ENCODE results near the gene ALDH16A1.
"Not testable (repeated sequence)": the region's sequence is repeated elsewhere in the genome, so short reads cannot be mapped to it uniquely, and the experiment has no call there.

ALDH16A1 gene

DNA sequence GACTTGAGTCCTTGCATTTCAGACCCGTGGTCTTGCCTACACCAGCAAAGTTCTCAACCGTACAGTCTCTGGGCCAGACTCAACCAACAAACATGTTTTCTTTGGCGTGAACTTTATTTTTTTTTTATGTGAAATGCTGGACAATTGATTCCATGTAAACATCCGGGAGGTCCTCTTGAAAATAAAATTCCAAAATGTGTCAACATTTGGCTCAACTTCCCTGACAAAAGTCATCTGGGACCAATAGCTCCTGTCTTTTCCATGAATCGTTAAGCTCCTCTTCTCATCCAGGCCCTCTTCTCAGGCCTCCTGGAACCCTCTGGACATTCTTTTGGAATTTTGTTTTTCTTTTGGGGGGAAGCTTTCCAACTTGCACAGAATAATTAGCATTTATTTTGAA lies 2.7 kb downstream of the ALDH16A1 start:
- Histone ChIP-seq H3K27ac (ENCODE audit: low read depth, low read length) (no peak overlapping the region), H3K27me3 (ENCODE audit: control insufficient read depth, insufficient read depth, low read length) (no peaks in the 10 kb centered on the region), H3K36me3 (ENCODE audit: control insufficient read depth, insufficient read depth, low read length) (peaks cover 4% of the 10 kb centered on the region), H3K9me3 (ENCODE audit: control insufficient read depth, insufficient read depth, low read depth, low read length) (no peaks in the 10 kb centered on the region), H3K4me3 (ENCODE audit: low read depth, low read length) (no peak overlapping the region), H3K4me1 (ENCODE audit: control insufficient read depth, insufficient read depth, low read length) (0 out of 2 replicates have a peak, but pooled peaks cover 3% of the 10 kb centered on the region), H3K9ac (ENCODE audit: low read length) (no peak overlapping the region)

DNA sequence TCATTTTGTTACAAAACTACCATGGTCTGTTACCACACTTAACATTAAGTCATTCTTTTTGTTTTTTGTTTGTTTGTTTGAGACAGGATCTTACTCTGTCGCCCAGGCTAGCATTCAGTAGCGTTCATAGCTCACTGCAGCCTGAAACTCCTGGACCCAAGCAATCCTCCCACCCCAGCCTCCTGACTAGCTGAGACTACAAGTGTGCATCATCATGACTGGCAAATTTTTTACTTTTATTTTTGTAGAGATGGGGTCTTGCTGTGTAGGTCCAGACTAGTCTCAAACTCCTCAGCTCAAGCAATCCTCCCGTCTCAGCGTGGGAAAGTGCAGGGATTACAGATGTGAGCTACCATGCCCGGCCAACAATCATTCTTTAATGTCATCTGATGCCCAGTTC lies 3.3 kb downstream of the ALDH16A1 start:
- no peaks in the 10 kb centered on the region for H3K27me3 ChIP-seq (ENCODE audit: control insufficient read depth, insufficient read depth, low read length)
- 0 out of 2 replicates have a peak, but pooled peaks cover 3% of the 10 kb centered on the region for H3K4me1 ChIP-seq (ENCODE audit: control insufficient read depth, insufficient read depth, low read length)
- no peak overlapping the region for H3K4me3 ChIP-seq (ENCODE audit: low read depth, low read length)
- H3K27ac ChIP-seq (ENCODE audit: low read depth, low read length) = no peak overlapping the region
- no peak overlapping the region for H3K9ac ChIP-seq (ENCODE audit: low read length)
- H3K9me3 ChIP-seq (ENCODE audit: control insufficient read depth, insufficient read depth, low read depth, low read length) = no peaks in the 10 kb centered on the region
- peaks cover 4% of the 10 kb centered on the region for H3K36me3 ChIP-seq (ENCODE audit: control insufficient read depth, insufficient read depth, low read length)

DNA sequence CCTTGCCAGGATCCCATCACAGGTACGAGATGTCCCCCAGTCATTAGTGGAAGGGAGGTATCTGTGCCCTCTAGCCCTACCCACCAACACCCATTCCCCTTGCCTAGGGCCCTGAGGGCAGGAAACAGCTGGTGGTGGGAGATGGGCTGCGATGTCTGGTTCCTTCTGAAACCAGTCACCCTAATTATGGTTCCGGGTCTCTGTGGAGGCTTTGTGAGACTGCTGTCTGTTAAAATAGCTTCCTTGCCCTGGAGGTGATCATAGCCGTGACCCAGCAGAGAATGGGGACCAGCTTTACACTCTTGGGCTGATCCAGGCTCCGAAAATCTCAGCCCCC lies 5.5 kb downstream of the ALDH16A1 start:
- H3K27me3 ChIP-seq (ENCODE audit: control insufficient read depth, insufficient read depth, low read length) = no peaks in the 10 kb centered on the region
- H3K9ac ChIP-seq (ENCODE audit: low read length) = no peak overlapping the region
- H3K27ac ChIP-seq (ENCODE audit: low read depth, low read length) = no peak overlapping the region
- no peaks in the 10 kb centered on the region for H3K9me3 ChIP-seq (ENCODE audit: control insufficient read depth, insufficient read depth, low read depth, low read length)
- no peak overlapping the region for H3K4me3 ChIP-seq (ENCODE audit: low read depth, low read length)
- H3K4me1 ChIP-seq (ENCODE audit: control insufficient read depth, insufficient read depth, low read length) = 0 out of 2 replicates have a peak, but pooled peaks cover 3% of the 10 kb centered on the region
- H3K36me3 ChIP-seq (ENCODE audit: control insufficient read depth, insufficient read depth, low read length) = peaks cover 8% of the 10 kb centered on the region

DNA sequence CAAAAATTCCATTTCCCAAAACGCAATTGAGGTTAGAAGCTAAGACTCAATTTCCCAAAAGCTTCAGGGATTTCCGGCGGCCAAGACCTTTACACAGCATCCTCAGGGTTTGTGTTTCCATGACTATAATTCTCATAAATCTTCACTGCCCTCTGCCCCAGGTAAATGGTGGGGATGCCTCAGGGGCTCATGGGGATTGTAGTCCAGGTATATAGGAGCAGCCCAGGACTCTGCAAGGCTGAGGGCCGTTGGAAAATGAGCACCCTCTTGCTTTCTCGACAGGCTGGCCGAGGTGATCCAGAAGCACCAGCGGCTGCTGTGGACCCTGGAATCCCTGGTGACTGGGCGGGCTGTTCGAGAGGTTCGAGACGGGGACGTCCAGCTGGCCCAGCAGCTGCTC lies 6.4 kb downstream of the ALDH16A1 start:
- Histone ChIP-seq H3K36me3 (ENCODE audit: control insufficient read depth, insufficient read depth, low read length) (peaks cover 15% of the 10 kb centered on the region), H3K9ac (ENCODE audit: low read length) (no peak overlapping the region)

DNA sequence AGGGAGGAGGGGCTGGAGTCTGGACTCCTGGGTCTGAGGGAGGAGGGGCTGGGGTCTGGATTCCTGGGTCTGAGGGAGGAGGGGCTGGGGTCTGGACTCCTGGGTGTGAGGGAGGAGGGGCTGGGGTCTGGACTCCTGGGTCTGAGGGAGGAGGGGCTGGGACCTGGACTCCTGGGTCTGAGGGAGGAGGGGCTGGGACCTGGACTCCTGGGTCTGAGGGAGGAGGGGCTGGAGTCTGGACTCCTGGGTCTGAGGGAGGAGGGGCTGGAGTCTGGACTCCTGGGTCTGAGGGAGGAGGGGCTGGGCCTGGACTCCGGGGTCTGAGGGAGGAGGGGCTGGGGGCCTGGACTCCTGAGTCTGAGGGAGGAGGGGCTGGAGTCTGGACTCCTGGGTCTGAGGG lies 8.1 kb downstream of the ALDH16A1 start:
- H3K36me3 ChIP-seq (ENCODE audit: control insufficient read depth, insufficient read depth, low read length) = peaks cover 24% of the 10 kb centered on the region

More for the DNA sequence above, 6.4 kb downstream of the ALDH16A1 start:
- H3K9me3 ChIP-seq (ENCODE audit: control insufficient read depth, insufficient read depth, low read depth, low read length) = no peaks in the 10 kb centered on the region
- H3K4me1 ChIP-seq (ENCODE audit: control insufficient read depth, insufficient read depth, low read length) = no peaks in the 10 kb centered on the region
- H3K4me3 ChIP-seq (ENCODE audit: low read depth, low read length) = no peak overlapping the region
- H3K27me3 ChIP-seq (ENCODE audit: control insufficient read depth, insufficient read depth, low read length) = no peaks in the 10 kb centered on the region
- H3K27ac ChIP-seq (ENCODE audit: low read depth, low read length) = no peak overlapping the region

DNA sequence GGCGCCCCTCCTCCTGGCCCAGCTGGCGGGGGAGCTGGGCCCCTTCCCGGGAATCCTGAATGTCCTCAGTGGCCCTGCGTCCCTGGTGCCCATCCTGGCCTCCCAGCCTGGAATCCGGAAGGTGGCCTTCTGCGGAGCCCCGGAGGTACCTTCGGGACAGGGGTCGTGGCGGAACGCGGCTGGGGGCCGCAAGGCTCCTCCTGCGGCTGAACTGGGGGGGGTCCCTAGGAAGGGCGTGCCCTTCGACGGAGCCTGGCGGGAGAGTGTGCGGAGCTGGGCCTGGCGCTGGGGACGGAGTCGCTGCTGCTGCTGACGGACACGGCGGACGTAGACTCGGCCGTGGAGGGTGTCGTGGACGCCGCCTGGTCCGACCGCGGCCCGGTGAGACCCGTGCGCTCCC lies 8.6 kb downstream of the ALDH16A1 start:
- Histone ChIP-seq H3K4me3 (ENCODE audit: low read depth, low read length) (no peak overlapping the region), H3K4me1 (ENCODE audit: control insufficient read depth, insufficient read depth, low read length) (no peaks in the 10 kb centered on the region), H3K27me3 (ENCODE audit: control insufficient read depth, insufficient read depth, low read length) (no peaks in the 10 kb centered on the region), H3K9me3 (ENCODE audit: control insufficient read depth, insufficient read depth, low read depth, low read length) (no peaks in the 10 kb centered on the region), H3K36me3 (ENCODE audit: control insufficient read depth, insufficient read depth, low read length) (peaks cover 27% of the 10 kb centered on the region), H3K27ac (ENCODE audit: low read depth, low read length) (no peak overlapping the region), H3K9ac (ENCODE audit: low read length) (no peak overlapping the region)

More for the DNA sequence above, 8.1 kb downstream of the ALDH16A1 start:
- not testable (repeated sequence) for H3K4me1 ChIP-seq (ENCODE audit: control insufficient read depth, insufficient read depth, low read length); H3K4me3 ChIP-seq (ENCODE audit: low read depth, low read length); H3K9ac ChIP-seq (ENCODE audit: low read length); H3K27me3 ChIP-seq (ENCODE audit: control insufficient read depth, insufficient read depth, low read length); H3K27ac ChIP-seq (ENCODE audit: low read depth, low read length); H3K9me3 ChIP-seq (ENCODE audit: control insufficient read depth, insufficient read depth, low read depth, low read length)

DNA sequence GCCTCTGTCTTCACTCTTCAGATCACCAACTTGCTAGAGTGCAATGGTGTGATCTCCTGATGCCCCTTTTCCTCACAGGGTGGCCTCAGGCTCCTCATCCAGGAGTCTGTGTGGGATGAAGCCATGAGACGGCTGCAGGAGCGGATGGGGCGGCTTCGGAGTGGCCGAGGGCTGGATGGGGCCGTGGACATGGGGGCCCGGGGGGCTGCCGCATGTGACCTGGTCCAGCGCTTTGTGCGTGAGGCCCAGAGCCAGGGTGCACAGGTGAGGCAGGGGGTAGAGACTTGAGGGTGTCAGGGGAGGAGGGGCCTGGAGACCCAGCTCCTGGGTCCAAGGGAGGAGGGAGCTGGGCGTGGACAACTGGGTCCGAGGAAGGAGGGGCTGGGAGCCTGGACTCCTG lies 9.5 kb downstream of the ALDH16A1 start:
- Histone ChIP-seq H3K36me3 (ENCODE audit: control insufficient read depth, insufficient read depth, low read length) (peaks cover 27% of the 10 kb centered on the region), H3K9ac (ENCODE audit: low read length) (no peak overlapping the region), H3K27ac (ENCODE audit: low read depth, low read length) (no peak overlapping the region), H3K27me3 (ENCODE audit: control insufficient read depth, insufficient read depth, low read length) (no peaks in the 10 kb centered on the region), H3K4me1 (ENCODE audit: control insufficient read depth, insufficient read depth, low read length) (no peaks in the 10 kb centered on the region), H3K4me3 (ENCODE audit: low read depth, low read length) (no peak overlapping the region), H3K9me3 (ENCODE audit: control insufficient read depth, insufficient read depth, low read depth, low read length) (no peaks in the 10 kb centered on the region)

DNA sequence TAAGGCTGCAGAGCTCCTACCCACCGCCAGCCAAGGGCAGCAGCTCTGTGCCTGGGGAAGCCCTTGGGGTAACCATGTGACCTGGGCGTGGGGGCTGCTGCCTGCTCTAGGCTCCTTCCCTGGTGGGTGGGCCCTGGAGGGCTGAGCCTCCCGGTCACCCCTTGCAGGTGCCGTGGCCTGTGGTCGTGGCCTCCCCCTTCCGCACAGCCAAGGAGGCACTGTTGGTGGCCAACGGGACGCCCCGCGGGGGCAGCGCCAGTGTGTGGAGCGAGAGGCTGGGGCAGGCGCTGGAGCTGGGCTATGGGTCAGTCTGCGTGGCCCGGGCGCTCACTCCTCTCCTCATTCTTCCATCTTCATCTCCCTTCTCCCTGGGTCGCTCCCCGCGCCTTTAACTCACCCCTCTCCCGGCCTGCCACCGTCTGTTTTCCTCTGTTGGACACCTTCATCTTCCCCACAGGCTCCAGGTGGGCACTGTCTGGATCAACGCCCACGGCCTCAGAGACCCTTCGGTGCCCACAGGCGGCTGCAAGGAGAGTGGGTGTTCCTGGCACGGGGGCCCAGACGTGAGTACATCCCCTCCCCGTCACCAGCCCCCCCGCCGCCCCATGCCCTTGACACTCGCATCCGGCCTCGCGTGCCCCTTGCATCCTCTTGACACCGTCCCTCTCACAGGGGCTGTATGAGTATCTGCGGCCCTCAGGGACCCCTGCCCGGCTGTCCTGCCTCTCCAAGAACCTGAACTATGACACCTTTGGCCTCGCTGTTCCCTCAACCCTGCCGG lies 11.1 kb downstream of the ALDH16A1 start:
- H3K27ac ChIP-seq (ENCODE audit: low read depth, low read length) = no peak overlapping the region
- H3K4me3 ChIP-seq (ENCODE audit: low read depth, low read length) = no peak overlapping the region
- H3K4me1 ChIP-seq (ENCODE audit: control insufficient read depth, insufficient read depth, low read length) = peaks cover 4% of the 10 kb centered on the region
- peaks cover 27% of the 10 kb centered on the region for H3K36me3 ChIP-seq (ENCODE audit: control insufficient read depth, insufficient read depth, low read length)
- no peaks in the 10 kb centered on the region for H3K27me3 ChIP-seq (ENCODE audit: control insufficient read depth, insufficient read depth, low read length)
- no peak overlapping the region for H3K9ac ChIP-seq (ENCODE audit: low read length)
- H3K9me3 ChIP-seq (ENCODE audit: control insufficient read depth, insufficient read depth, low read depth, low read length) = no peaks in the 10 kb centered on the region

DNA sequence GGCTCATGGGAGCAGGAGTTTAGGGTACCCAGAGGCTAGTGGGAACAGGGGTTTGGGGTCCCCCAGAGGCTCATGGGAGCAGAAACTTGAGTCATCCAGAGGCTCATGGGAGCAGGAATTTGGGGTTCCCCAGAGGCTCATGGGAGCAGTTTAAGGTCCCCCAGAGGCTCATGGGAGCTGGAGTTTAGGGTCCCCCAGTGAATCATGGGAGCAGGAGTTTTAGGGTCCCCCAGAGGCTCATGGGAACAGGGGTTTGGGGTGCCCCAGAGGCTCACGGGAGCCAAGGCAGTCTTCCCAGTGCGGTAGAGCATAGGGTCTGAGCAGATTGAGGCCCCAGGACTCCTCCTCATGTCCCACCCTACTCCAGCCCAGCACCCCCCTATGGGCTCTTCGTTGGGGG lies 12.3 kb downstream of the ALDH16A1 start:
- Histone ChIP-seq H3K9me3 (ENCODE audit: control insufficient read depth, insufficient read depth, low read depth, low read length) (no peaks in the 10 kb centered on the region), H3K4me1 (ENCODE audit: control insufficient read depth, insufficient read depth, low read length) (peaks cover 6% of the 10 kb centered on the region), H3K27me3 (ENCODE audit: control insufficient read depth, insufficient read depth, low read length) (no peaks in the 10 kb centered on the region), H3K9ac (ENCODE audit: low read length) (no peak overlapping the region), H3K36me3 (ENCODE audit: control insufficient read depth, insufficient read depth, low read length) (peaks cover 27% of the 10 kb centered on the region), H3K27ac (ENCODE audit: low read depth, low read length) (no peak overlapping the region), H3K4me3 (ENCODE audit: low read depth, low read length) (no peak overlapping the region)

DNA sequence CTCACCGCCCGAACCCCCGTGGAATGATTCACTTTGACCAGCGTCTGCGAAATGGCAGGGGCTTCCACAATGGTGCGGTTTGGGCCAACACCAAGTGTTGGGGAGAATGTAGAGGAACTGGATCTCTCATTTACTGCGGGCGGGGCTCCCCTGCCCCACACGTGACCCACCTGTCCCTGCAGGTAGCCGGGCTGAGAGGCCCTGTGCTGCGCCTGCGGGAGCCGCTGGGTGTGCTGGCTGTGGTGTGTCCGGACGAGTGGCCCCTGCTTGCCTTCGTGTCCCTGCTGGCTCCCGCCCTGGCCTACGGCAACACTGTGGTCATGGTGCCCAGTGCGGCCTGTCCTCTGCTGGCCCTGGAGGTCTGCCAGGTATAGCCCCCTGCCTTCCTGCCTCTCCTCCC lies 15.2 kb downstream of the ALDH16A1 start:
- no peak overlapping the region for H3K9ac ChIP-seq (ENCODE audit: low read length)
- H3K9me3 ChIP-seq (ENCODE audit: control insufficient read depth, insufficient read depth, low read depth, low read length) = no peaks in the 10 kb centered on the region
- no peak overlapping the region for H3K4me3 ChIP-seq (ENCODE audit: low read depth, low read length)
- no peak overlapping the region for H3K27ac ChIP-seq (ENCODE audit: low read depth, low read length)
- peaks cover 27% of the 10 kb centered on the region for H3K36me3 ChIP-seq (ENCODE audit: control insufficient read depth, insufficient read depth, low read length)
- no peaks in the 10 kb centered on the region for H3K27me3 ChIP-seq (ENCODE audit: control insufficient read depth, insufficient read depth, low read length)
- peaks cover 6% of the 10 kb centered on the region for H3K4me1 ChIP-seq (ENCODE audit: control insufficient read depth, insufficient read depth, low read length)

DNA sequence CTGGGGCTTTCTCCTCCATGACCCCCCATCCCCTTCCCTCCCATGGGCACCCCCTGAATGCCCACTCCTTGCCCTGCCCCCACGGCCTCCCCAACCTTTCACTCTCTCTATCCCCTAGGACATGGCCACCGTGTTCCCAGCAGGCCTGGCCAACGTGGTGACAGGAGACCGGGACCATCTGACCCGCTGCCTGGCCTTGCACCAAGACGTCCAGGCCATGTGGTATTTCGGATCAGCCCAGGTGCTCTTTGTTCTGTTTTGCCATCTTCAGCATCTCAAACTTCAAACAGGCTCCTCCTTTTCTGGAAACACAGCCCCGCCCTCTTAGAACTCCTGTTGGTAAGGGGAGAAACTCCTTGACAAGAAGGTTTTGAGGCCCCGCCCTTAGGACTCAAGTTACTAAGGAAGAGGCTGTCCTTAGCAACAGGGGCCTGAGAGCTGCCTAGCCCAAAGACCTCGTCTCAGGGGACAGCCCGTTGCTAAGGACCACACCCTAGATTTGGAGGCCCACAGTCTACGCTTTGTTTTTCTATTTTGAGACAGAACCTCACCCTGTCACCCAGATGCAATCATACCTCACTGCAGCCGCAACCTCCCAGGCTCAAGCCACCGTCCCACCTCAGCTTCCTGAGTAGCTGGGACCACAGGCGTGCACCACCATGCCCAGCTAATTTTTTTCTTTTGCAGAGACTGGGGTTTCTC lies 15.9 kb downstream of the ALDH16A1 start:
- no peak overlapping the region for H3K27ac ChIP-seq (ENCODE audit: low read depth, low read length)
- H3K9ac ChIP-seq (ENCODE audit: low read length) = no peak overlapping the region
- peaks cover 6% of the 10 kb centered on the region for H3K4me1 ChIP-seq (ENCODE audit: control insufficient read depth, insufficient read depth, low read length)
- H3K9me3 ChIP-seq (ENCODE audit: control insufficient read depth, insufficient read depth, low read depth, low read length) = no peaks in the 10 kb centered on the region
- peaks cover 25% of the 10 kb centered on the region for H3K36me3 ChIP-seq (ENCODE audit: control insufficient read depth, insufficient read depth, low read length)
- no peak overlapping the region for H3K4me3 ChIP-seq (ENCODE audit: low read depth, low read length)
- no peaks in the 10 kb centered on the region for H3K27me3 ChIP-seq (ENCODE audit: control insufficient read depth, insufficient read depth, low read length)

Data from HUES6 (cell line).